K562 (cell line): ENCODE data around the gene CDHR2. TPM values are rescaled to one million over a fixed set of nuclear protein-coding genes. Genes with fewer than 3 reads are reported as not detected.

Experiments used
- ATF7 ChIP-seq: fragments of 450-650 bp; IDR thresholded peaks from 2 replicates; pipeline ENCODE4 v1.7.1; 2014; ENCODE audit warnings: mild to moderate bottlenecking, moderate library complexity
- POLR2AphosphoS2 ChIP-seq: IDR thresholded peaks from 2 replicates; pipeline ENCODE4 v1.6.1; 2012; ENCODE audit warnings: low read length, improper control_type of control experiment
- PTBP1 ChIP-seq: fragments of 200-400 bp; formaldehyde crosslinking; IDR thresholded peaks from 2 replicates; pipeline ENCODE4 v1.6.1; 2017; ENCODE audit warnings: low read depth, low read length
- RCOR1 ChIP-seq, 2 experiments: IDR thresholded peaks; 2 replicates each; pipeline ENCODE4 v1.6.1; 2012; ENCODE audit warnings: low read depth in 2 of 2, low read length in 2 of 2, borderline replicate concordance in 1 of 2, improper control_type of control experiment in 1 of 2
- ZFP36 ChIP-seq: fragments of 150-350 bp; IDR thresholded peaks from 2 replicates; pipeline ENCODE4 v1.6.1; 2018; ENCODE audit warnings: low read length, low read depth; ENCODE audit not compliant: partially characterized antibody
- polyA plus RNA-seq, 8 experiments: library from polyadenylated mRNA; depleted of rRNA in 4 of 8; stranded (reverse) in 5 of 8; unstranded in 3 of 8; fragments of >200 nt; fragmentation: Nextera tagmentation in 2 of 8; fragmentation: Illumina TruSeq in 1 of 8; extraction: Ambion mirVana in 2 of 8; extraction: Trizol in 1 of 8; gene quantifications; 2 replicates each; pipeline versions ENCODE4 v1.2.1 to v1.2.3, GENCODE V29; 2011 to 2014; ENCODE audit warnings: inconsistent platforms in 1 of 8, missing spikeins in 1 of 8
- total RNA-seq, 7 experiments: library from RNA; depleted of rRNA in 6 of 7; stranded (reverse); fragments of >200 nt in 6 of 7; fragmentation: Illumina TruSeq in 2 of 7; extraction: Trizol in 2 of 7; gene quantifications; 2 replicates each; pipeline versions ENCODE4 v1.2.1 to v1.2.3, GENCODE V29; 2011 to 2021; ENCODE audit warnings: low replicate concordance in 1 of 7
- TF ChIP-seq, protein P1 (sequence below): fragments of 450-650 bp; IDR thresholded peaks from 2 replicates; pipeline ENCODE4 v1.6.1; 2014; ENCODE audit warnings: low read depth, mild to moderate bottlenecking, moderate library complexity, borderline replicate concordance
- TF ChIP-seq, protein P2 (sequence below): fragments of 450-650 bp; IDR thresholded peaks from 2 replicates; pipeline ENCODE4 v1.6.1; 2018; ENCODE audit not compliant: partially characterized antibody

CDHR2 gene
- total and polyA plus RNA-seq, 9 of the 15 experiments (the other 6 are each of a cell fraction or from before 2014, with no cell fraction given), result 0.01 to 0.62 (median 0.09) TPM; not detected in 2

DNA sequence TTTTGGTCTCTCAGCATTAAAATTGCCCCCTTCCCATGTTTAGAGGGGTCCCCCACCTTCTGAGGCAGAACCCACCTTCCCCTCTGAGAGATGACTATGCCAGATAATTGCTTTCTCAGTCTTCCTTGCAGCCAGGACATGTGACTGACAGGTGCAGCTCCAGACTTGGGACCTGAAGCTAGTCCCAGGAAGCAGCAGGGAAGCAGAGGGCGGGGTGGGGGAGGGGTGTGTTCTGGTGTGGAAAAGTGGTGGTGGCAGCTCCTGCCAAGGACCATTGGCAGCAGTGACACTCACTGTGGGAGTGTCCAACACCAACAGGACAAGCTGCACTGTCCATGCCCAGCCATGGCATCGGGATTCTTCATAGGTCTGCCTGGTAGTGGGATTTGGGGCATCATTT is 83.6 kb downstream of the CDHR2 start (continued):
- TF ChIP-seq, protein P1, sequence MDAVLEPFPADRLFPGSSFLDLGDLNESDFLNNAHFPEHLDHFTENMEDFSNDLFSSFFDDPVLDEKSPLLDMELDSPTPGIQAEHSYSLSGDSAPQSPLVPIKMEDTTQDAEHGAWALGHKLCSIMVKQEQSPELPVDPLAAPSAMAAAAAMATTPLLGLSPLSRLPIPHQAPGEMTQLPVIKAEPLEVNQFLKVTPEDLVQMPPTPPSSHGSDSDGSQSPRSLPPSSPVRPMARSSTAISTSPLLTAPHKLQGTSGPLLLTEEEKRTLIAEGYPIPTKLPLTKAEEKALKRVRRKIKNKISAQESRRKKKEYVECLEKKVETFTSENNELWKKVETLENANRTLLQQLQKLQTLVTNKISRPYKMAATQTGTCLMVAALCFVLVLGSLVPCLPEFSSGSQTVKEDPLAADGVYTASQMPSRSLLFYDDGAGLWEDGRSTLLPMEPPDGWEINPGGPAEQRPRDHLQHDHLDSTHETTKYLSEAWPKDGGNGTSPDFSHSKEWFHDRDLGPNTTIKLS, result no peak
- no peak for TF ChIP-seq RCOR1 (IDR thresholded peaks at IDR 0.05; ENCODE audit: borderline replicate concordance in 1 of 2, low read depth in 2 of 2, low read length in 2 of 2)
- TF ChIP-seq, protein P2, sequence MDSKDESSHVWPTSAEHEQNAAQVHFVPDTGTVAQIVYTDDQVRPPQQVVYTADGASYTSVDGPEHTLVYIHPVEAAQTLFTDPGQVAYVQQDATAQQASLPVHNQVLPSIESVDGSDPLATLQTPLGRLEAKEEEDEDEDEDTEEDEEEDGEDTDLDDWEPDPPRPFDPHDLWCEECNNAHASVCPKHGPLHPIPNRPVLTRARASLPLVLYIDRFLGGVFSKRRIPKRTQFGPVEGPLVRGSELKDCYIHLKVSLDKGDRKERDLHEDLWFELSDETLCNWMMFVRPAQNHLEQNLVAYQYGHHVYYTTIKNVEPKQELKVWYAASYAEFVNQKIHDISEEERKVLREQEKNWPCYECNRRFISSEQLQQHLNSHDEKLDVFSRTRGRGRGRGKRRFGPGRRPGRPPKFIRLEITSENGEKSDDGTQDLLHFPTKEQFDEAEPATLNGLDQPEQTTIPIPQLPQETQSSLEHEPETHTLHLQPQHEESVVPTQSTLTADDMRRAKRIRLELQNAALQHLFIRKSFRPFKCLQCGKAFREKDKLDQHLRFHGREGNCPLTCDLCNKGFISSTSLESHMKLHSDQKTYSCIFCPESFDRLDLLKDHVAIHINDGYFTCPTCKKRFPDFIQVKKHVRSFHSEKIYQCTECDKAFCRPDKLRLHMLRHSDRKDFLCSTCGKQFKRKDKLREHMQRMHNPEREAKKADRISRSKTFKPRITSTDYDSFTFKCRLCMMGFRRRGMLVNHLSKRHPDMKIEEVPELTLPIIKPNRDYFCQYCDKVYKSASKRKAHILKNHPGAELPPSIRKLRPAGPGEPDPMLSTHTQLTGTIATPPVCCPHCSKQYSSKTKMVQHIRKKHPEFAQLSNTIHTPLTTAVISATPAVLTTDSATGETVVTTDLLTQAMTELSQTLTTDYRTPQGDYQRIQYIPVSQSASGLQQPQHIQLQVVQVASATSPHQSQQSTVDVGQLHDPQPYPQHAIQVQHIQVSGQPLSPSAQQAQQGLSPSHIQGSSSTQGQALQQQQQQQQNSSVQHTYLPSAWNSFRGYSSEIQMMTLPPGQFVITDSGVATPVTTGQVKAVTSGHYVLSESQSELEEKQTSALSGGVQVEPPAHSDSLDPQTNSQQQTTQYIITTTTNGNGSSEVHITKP, result no peak
- no peak for TF ChIP-seq ATF7
- no peak for TF ChIP-seq POLR2AphosphoS2
- no peak for TF ChIP-seq ZFP36
- no peak for TF ChIP-seq PTBP1
